Panc1 (cell line): ENCODE measurements around the gene CLCN7. TPM values are rescaled to one million over a fixed set of nuclear protein-coding genes. Genes with fewer than 3 reads are reported as not detected.

Source experiments
- ATAC-seq: fragments of 200-7000 bp; cut with Tn5 transposase; 2 replicates; pipeline ENCODE4 v1.9.1; 2020; ENCODE audit warnings: mild to moderate bottlenecking, moderate library complexity
- BruUV-seq: library from RNA; stranded (reverse); fragments of 400-500 nt; replicated peaks from 2 replicates; lab custom pipeline; 2021; lab: Mats Ljungman, UMichigan
- CTCF ChIA-PET: fragments of 300-600 bp; sonication (Branson Sonifier 250); formaldehyde crosslinking; loops from one replicate; lab custom pipeline; 2022; ENCODE audit warnings: antibody characterized with exemption; lab: Charles Lee
- POLR2A ChIA-PET: fragments of 300-600 bp; sonication (Branson Sonifier 250); formaldehyde crosslinking; loops from one replicate; lab custom pipeline; 2022; ENCODE audit warnings: antibody characterized with exemption; lab: Charles Lee
- DNase-seq: peaks from one replicate; pipeline ENCODE4 v3.0.0-alpha.2; 2010; ENCODE audit warnings: low read depth, low spot score
- H3K27ac ChIP-seq: 2 replicates; pipeline ENCODE4 v1.5.1; 2011; ENCODE audit warnings: mild to moderate bottlenecking, low read length, inconsistent platforms
- H3K27me3 ChIP-seq: fragments of 200-500 bp; sonication (Bioruptor generic); 2 replicates; pipeline ENCODE4 v1.6.0; 2014; ENCODE audit warnings: low read length, inconsistent platforms; ENCODE audit not compliant: control insufficient read depth, insufficient read depth
- H3K36me3 ChIP-seq: fragments of 200-500 bp; sonication (Bioruptor generic); 2 replicates; pipeline ENCODE4 v1.5.1; 2014; ENCODE audit warnings: inconsistent platforms, mild to moderate bottlenecking, low read length, moderate library complexity; ENCODE audit not compliant: control insufficient read depth, insufficient read depth
- H3K4me1 ChIP-seq: 2 replicates; pipeline ENCODE4 v1.5.1; 2011; ENCODE audit warnings: inconsistent platforms, mild to moderate bottlenecking, low read length, moderate library complexity; ENCODE audit not compliant: control insufficient read depth, insufficient read depth
- H3K4me3 ChIP-seq, 2 experiments: 2 replicates each; pipeline ENCODE4 v1.5.1; 2011 to 2012; ENCODE audit warnings: low read depth in 2 of 2, low read length in 2 of 2, mild to moderate bottlenecking in 2 of 2, inconsistent platforms in 1 of 2, moderate library complexity in 1 of 2
- H3K9me3 ChIP-seq: fragments of 200-500 bp; sonication (Bioruptor generic); 2 replicates; pipeline ENCODE4 v1.5.1; 2014; ENCODE audit warnings: low read depth, mild to moderate bottlenecking, inconsistent platforms, low read length, moderate library complexity; ENCODE audit not compliant: control insufficient read depth, insufficient read depth
- CTCF ChIP-seq: fragments of 450-650 bp; IDR thresholded peaks from 2 replicates; pipeline ENCODE4 v1.5.1; 2017; ENCODE audit warnings: mild to moderate bottlenecking
- POLR2AphosphoS5 ChIP-seq: IDR thresholded peaks from 2 replicates; pipeline ENCODE4 v1.6.1; 2012; ENCODE audit warnings: mild to moderate bottlenecking, low read depth, low read length, moderate library complexity
- REST ChIP-seq, 2 experiments: IDR thresholded peaks; 2 replicates each; pipeline ENCODE4 v1.6.1; 2011 to 2012; ENCODE audit warnings: low read depth in 2 of 2, control low read depth in 1 of 2, low read length in 1 of 2, mild to moderate bottlenecking in 1 of 2, moderate library complexity in 1 of 2; ENCODE audit not compliant: insufficient read depth in 1 of 2
- SIN3A ChIP-seq: IDR thresholded peaks from 2 replicates; pipeline ENCODE4 v1.6.1; 2012; ENCODE audit warnings: low read depth, mild to moderate bottlenecking, low read length, moderate library complexity, borderline replicate concordance; ENCODE audit not compliant: insufficient read depth
- TCF7L2 ChIP-seq: IDR thresholded peaks from 2 replicates; pipeline ENCODE4 v1.6.1; 2011; ENCODE audit warnings: mild to moderate bottlenecking, low read depth, low read length, inconsistent platforms
- in situ Hi-C: cut with HindIII; loops from 2 replicates; pipeline ENCODE4 v1.10.0; 2016; ENCODE audit warnings: low sequenced_read_pairs, low pct_unique_long_range_greater_than_20kb
- intact Hi-C: fragments of 100-400 bp; cut with micrococcal nuclease; formaldehyde crosslinking; loops from one replicate; pipeline ENCODE4 v1.10.0; 2022; ENCODE audit not compliant: unreplicated experiment
- total RNA-seq: library from RNA; stranded (reverse); gene quantifications from one replicate; pipeline ENCODE4 v1.2.1, GENCODE V29; 2021; ENCODE audit not compliant: unreplicated experiment

CLCN7 gene
- total RNA-seq, 1 experiment from 2014 or later, result 179 TPM

- Histone ChIP-seq H3K9me3 (no peaks in the 10 kb centered on the region), H3K27ac (no peak overlapping the region), H3K36me3 (no peaks in the 10 kb centered on the region), H3K27me3 (no peaks in the 10 kb centered on the region), H3K4me3 (no peak overlapping the region), H3K4me1 (no peaks in the 10 kb centered on the region)
- ChIA-PET CTCF (no interaction called here), POLR2A (no interaction called here)
- no TSS peak for BruUV-seq
- in situ Hi-C loops (no loop called here), intact Hi-C loops (no loop called here)
- ATAC-seq, result no peak
- TF ChIP-seq TCF7L2, result no peak
- TF ChIP-seq REST (IDR thresholded peaks at IDR 0.05; ENCODE audit: insufficient read depth in 1 of 2, low read depth in 2 of 2, low read length in 1 of 2), result no peak
- no peak for TF ChIP-seq SIN3A
- TF ChIP-seq CTCF, result no peak
- TF ChIP-seq POLR2AphosphoS5, result no peak; the same call in 1 of the 2 replicates
- DNase-seq, result no peak
Observed at GRCh38 chr16:1510272-1510671, 35.4 kb upstream of the CLCN7 start.

- Histone ChIP-seq H3K9me3 (no peaks in the 10 kb centered on the region), H3K36me3 (no peaks in the 10 kb centered on the region), H3K27me3 (no peaks in the 10 kb centered on the region), H3K27ac (no peak overlapping the region), H3K4me1 (no peaks in the 10 kb centered on the region), H3K4me3 (no peak overlapping the region)
- no TSS peak for BruUV-seq
- TF ChIP-seq SIN3A, result no peak
- TF ChIP-seq POLR2AphosphoS5, result no peak
- no peak for TF ChIP-seq CTCF
- TF ChIP-seq REST (IDR thresholded peaks at IDR 0.05; ENCODE audit: insufficient read depth in 1 of 2, low read depth in 2 of 2, low read length in 1 of 2), result no peak
- TF ChIP-seq TCF7L2, result no peak
- DNase-seq (no peak), ATAC-seq (no peak)
- POLR2A ChIA-PET, result no interaction called here
- intact Hi-C loops, result no loop called here
- in situ Hi-C loops, result no loop called here
- CTCF ChIA-PET, result no interaction called here
Observed at GRCh38 chr16:1509307-1510221, 34.7 kb upstream of the CLCN7 start.
